ENCODE results near the gene EDRF1. TPM values are rescaled to one million over a fixed set of nuclear protein-coding genes. Genes with fewer than 3 reads are reported as not detected.

EDRF1 gene
- total RNA-seq, 4 donors from 2014 or later, result 7.8 to 22.1 (median 15.8) TPM

- H3K4me3 ChIP-seq, result no peak overlapping the region
- H3K27me3 ChIP-seq, result no peaks in the 10 kb centered on the region
- no peak overlapping the region for H3K27ac ChIP-seq
- no peaks in the 10 kb centered on the region for H3K9me3 ChIP-seq
- no peak for TF ChIP-seq POLR2A (IDR thresholded peaks at IDR 0.05)
- TF ChIP-seq EP300 (IDR thresholded peaks at IDR 0.05), result no peak
- TF ChIP-seq POLR2AphosphoS5 (IDR thresholded peaks at IDR 0.05), result no peak
- TF ChIP-seq, protein P1, sequence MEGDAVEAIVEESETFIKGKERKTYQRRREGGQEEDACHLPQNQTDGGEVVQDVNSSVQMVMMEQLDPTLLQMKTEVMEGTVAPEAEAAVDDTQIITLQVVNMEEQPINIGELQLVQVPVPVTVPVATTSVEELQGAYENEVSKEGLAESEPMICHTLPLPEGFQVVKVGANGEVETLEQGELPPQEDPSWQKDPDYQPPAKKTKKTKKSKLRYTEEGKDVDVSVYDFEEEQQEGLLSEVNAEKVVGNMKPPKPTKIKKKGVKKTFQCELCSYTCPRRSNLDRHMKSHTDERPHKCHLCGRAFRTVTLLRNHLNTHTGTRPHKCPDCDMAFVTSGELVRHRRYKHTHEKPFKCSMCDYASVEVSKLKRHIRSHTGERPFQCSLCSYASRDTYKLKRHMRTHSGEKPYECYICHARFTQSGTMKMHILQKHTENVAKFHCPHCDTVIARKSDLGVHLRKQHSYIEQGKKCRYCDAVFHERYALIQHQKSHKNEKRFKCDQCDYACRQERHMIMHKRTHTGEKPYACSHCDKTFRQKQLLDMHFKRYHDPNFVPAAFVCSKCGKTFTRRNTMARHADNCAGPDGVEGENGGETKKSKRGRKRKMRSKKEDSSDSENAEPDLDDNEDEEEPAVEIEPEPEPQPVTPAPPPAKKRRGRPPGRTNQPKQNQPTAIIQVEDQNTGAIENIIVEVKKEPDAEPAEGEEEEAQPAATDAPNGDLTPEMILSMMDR (IDR thresholded peaks at IDR 0.05), result no peak
- H3K36me3 ChIP-seq, result peaks cover 0 to 32% of the 10 kb centered on the region in 2 donors
- ATAC-seq, result no peak
- no peaks in the 10 kb centered on the region for H3K4me1 ChIP-seq
- 71 to 100% methylated on average over 3 to 6 of the region's 6 CpGs for WGBS, 2 donors (ENCODE audit: low coverage in 1 of 2)
These were observed 64.4 kb downstream of the EDRF1 start for GRCh38 chr10:125783957-125784356.

DNA sequence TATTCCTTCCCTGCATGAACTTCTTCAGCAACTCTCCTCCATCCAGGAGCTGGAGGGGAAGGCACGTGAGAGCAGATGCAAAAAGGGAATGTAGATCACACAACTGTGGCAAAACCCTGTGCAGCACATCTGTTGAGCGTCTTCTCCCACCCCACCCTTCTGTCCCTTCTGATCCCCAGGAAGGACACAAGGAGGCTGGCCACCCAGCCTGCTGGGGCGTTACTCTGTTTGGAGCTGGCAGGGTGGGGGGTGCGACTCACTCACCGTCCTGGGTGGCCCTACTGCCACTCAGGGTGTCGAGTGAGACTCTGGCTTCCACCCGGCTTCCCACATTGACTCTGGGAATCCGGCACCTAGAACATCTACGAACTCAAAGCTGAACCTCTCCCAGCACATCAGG is 66.3 kb downstream of the EDRF1 start:
- Histone ChIP-seq H3K36me3 (peaks cover 0 to 44% of the 10 kb centered on the region in 2 donors), H3K4me1 (no peaks in the 10 kb centered on the region), H3K27ac (no peak overlapping the region), H3K27me3 (no peaks in the 10 kb centered on the region), H3K4me3 (no peak overlapping the region), H3K9me3 (no peaks in the 10 kb centered on the region)
- TF ChIP-seq POLR2A (IDR thresholded peaks at IDR 0.05) (no peak), EP300 (IDR thresholded peaks at IDR 0.05) (no peak), POLR2AphosphoS5 (IDR thresholded peaks at IDR 0.05) (no peak)
- TF ChIP-seq, protein P1 (IDR thresholded peaks at IDR 0.05), result no peak
- 74 to 79% methylated on average over 6 to 9 of the region's 9 CpGs for WGBS, 2 donors (ENCODE audit: low coverage in 1 of 2)
- no peak for ATAC-seq

GRCh38 chr10:125788156-125789034 is 68.9 kb downstream of the EDRF1 start:
- Histone ChIP-seq H3K9me3 (no peaks in the 10 kb centered on the region), H3K27me3 (no peaks in the 10 kb centered on the region), H3K27ac (no peak overlapping the region), H3K4me3 (no peak overlapping the region), H3K4me1 (no peaks in the 10 kb centered on the region), H3K36me3 (peaks cover 0 to 67% of the 10 kb centered on the region in 2 donors)
- TF ChIP-seq POLR2A (IDR thresholded peaks at IDR 0.05) (no peak), EP300 (IDR thresholded peaks at IDR 0.05) (no peak), POLR2AphosphoS5 (IDR thresholded peaks at IDR 0.05) (no peak)
- TF ChIP-seq, protein P1 (IDR thresholded peaks at IDR 0.05), result no peak
- 85 to 100% methylated on average over 2 to 6 of the region's 17 CpGs for WGBS, 2 donors (ENCODE audit: low coverage in 1 of 2)
- no peak for ATAC-seq

DNA sequence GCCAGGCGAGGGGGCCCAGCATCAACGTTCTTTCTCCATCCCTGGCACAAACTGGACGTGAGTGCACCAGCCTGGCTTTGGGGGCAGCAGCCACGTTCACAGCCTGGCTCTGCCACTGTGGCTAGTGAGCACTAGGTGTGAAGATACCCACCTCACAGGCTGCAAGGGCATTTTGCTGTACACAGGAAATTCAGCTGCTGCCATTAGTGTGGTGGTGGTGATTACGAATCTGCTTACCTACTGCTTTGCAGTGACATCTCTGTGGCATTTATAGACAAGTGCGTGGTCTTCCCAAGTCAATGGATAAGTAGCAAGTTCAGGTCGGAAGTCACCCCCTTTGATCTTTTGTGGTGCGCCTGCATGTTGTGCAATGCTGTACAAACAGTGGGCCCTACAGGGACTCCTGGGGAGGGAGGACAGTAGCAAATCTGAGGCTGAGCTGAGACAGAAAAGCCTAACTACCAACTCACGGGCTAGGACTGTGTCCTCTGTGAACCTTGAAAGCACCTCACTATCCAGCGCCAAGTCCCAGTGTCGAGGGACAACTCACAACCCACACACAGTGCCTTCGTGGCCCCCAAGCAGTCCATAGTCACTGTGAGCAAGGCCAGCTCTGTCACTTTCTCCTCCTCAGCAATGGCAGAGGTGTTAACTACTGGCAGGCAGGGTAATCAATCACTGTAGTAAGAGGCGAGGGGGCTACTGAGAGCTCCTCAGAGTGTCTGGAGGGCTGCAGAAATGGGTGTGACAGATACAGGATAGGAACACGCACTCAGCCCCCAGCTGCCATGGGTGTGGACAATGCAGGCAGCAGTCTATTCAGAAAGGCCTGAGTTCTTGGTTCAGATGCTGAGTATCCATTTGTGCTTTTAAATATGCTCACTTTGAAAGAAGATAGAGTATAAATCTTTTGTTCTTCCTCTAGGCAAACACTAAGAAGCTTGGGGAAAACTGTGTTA is 73.1 kb downstream of the EDRF1 start:
- Histone ChIP-seq H3K4me3 (no peak overlapping the region), H3K4me1 (no peaks in the 10 kb centered on the region), H3K27ac (no peak overlapping the region), H3K36me3 (peaks cover 0 to 90% of the 10 kb centered on the region in 2 donors), H3K9me3 (no peaks in the 10 kb centered on the region), H3K27me3 (no peaks in the 10 kb centered on the region)
- TF ChIP-seq, protein P1 (IDR thresholded peaks at IDR 0.05), result no peak
- TF ChIP-seq POLR2AphosphoS5 (IDR thresholded peaks at IDR 0.05) (no peak), EP300 (IDR thresholded peaks at IDR 0.05) (no peak), POLR2A (IDR thresholded peaks at IDR 0.05) (no peak)
- peak; percentile 9 for ATAC-seq
- WGBS, 2 donors (ENCODE audit: low coverage in 1 of 2), result 60 to 88% methylated on average over 1 to 5 of the region's 14 CpGs

Measured in gastroesophageal sphincter (tissue), 4 donors.